GM12873 (cell line): ENCODE data around the gene SNX1.

Source experiments
- TF ChIP-seq, protein P1 (sequence below): IDR thresholded peaks from 2 replicates; pipeline ENCODE4 v1.5.1; 2012; ENCODE audit warnings: low read depth, mild to moderate bottlenecking, moderate library complexity, low read length, control low read depth; ENCODE audit not compliant: insufficient read depth; ENCODE audit errors: missing control alignments

SNX1 gene, protein sequence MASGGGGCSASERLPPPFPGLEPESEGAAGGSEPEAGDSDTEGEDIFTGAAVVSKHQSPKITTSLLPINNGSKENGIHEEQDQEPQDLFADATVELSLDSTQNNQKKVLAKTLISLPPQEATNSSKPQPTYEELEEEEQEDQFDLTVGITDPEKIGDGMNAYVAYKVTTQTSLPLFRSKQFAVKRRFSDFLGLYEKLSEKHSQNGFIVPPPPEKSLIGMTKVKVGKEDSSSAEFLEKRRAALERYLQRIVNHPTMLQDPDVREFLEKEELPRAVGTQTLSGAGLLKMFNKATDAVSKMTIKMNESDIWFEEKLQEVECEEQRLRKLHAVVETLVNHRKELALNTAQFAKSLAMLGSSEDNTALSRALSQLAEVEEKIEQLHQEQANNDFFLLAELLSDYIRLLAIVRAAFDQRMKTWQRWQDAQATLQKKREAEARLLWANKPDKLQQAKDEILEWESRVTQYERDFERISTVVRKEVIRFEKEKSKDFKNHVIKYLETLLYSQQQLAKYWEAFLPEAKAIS

DNA sequence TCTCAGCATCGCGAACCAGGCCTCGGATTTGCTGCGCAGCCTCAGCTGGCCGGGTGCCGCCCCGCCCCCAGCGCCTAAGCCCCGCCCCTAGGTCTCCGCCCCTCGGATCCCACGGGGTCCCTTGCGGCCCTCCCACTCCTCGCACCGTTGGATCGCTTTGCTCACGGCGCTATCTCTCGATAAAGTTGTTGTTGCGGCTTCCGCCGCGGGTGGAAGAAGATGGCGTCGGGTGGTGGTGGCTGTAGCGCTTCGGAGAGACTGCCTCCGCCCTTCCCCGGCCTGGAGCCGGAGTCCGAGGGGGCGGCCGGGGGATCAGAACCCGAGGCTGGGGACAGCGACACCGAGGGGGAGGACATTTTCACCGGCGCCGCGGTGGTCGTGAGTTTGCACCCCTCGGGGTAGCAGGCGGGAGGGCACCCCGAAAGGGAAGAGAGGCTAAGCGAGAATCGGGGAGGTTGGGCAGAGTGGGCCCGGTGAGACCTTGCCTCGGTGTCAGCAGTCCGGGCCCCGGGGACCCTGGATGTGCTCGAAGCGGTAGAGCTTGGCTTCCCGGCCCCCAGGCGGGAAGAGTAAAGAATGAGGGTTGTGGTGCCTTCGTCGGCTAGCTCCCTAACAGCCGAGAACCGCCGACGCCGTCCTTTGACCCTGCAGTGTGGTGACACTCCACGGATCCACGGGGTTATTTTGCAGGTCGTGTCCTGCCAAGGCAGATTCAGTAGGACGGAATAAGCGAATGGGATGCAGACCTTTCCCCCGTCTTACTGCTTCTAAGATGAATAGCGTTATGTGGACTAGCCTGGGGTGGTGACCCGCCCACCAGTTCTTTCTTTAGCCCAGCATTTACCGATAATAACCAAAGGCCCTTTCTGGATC is at the start of gene SNX1:
Gene SNX1, plus strand, starts transcription at position 188 of the 873 bp plus-strand sequence. Its CDS starts 32 bp downstream, at position 220.
- TF ChIP-seq, protein P1, sequence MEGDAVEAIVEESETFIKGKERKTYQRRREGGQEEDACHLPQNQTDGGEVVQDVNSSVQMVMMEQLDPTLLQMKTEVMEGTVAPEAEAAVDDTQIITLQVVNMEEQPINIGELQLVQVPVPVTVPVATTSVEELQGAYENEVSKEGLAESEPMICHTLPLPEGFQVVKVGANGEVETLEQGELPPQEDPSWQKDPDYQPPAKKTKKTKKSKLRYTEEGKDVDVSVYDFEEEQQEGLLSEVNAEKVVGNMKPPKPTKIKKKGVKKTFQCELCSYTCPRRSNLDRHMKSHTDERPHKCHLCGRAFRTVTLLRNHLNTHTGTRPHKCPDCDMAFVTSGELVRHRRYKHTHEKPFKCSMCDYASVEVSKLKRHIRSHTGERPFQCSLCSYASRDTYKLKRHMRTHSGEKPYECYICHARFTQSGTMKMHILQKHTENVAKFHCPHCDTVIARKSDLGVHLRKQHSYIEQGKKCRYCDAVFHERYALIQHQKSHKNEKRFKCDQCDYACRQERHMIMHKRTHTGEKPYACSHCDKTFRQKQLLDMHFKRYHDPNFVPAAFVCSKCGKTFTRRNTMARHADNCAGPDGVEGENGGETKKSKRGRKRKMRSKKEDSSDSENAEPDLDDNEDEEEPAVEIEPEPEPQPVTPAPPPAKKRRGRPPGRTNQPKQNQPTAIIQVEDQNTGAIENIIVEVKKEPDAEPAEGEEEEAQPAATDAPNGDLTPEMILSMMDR, result no peak

DNA sequence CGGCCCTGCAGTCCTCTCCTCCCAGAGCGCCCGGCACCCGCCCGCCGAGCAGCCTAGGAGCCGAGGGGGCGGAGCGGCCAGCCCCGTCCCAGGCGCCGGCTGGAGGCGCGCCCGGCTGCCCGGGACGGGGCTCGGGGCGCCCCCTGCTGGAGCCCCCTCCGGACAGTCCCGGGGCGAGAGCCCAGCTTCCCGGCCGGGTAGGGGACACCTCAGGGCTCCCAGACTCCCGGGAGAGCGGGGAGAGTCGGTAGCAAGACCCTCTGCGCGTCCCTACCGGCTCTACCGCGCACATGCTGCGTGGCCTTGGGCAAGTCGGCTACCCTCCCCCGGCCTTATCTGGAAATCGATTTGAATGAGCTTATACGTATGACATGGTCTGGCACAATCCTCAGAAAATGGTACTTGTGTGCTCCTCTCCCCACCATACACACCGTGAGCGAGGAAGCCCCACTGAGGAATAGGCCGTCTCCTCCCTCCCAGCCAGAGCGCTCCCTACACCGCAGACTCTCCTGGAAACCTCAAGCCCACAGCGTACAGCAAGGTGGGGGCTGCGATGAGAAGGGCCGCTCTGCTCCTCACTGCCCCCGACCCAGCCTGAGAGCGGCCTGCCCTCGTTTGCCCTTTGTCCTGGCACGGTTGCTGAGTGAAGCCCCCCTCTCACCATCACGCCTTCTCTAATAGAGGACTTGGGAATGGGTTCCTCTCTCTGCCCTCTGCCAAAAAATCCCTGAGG is 49.2 kb upstream of the SNX1 start, which contains the start of gene DAPK2:
Gene DAPK2, minus strand, starts transcription at position 65 of the 733 bp plus-strand sequence. CDS start 6,224 bp downstream, outside the sequence.
- TF ChIP-seq, protein P1, result peak; percentile 74

DNA sequence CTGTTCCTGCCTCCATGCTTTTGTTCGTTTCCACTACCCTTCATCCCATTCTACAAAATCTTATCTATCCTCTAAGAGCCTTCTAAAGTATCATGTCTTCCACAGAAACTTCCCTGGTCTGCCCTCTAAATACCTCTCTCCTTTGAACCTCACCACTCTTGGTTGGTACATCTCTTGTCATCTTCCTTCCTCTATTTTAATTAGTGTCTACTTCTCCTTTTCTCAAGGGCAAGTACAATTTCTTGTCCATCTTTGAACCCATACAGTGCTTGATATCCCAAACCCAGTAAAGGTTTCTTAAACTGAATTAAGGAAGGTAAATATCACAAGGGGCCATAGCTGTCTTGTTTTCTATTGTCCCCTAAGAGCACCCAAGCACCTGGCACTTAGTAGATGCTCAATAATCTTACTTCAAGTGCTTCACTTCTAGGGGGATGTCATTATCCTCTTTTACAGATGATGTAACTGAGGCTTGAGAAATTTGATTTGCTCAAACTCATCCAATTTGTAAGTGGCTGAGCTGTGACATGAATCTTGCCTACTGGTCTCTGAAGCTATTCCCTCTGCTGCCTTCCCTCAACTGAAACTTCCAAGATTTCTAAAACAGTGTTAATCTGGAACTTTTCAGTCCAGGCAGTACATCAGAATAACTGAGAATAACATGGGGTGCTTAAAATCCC is 46.9 kb upstream of the SNX1 start:
- TF ChIP-seq, protein P1, result no peak

DNA sequence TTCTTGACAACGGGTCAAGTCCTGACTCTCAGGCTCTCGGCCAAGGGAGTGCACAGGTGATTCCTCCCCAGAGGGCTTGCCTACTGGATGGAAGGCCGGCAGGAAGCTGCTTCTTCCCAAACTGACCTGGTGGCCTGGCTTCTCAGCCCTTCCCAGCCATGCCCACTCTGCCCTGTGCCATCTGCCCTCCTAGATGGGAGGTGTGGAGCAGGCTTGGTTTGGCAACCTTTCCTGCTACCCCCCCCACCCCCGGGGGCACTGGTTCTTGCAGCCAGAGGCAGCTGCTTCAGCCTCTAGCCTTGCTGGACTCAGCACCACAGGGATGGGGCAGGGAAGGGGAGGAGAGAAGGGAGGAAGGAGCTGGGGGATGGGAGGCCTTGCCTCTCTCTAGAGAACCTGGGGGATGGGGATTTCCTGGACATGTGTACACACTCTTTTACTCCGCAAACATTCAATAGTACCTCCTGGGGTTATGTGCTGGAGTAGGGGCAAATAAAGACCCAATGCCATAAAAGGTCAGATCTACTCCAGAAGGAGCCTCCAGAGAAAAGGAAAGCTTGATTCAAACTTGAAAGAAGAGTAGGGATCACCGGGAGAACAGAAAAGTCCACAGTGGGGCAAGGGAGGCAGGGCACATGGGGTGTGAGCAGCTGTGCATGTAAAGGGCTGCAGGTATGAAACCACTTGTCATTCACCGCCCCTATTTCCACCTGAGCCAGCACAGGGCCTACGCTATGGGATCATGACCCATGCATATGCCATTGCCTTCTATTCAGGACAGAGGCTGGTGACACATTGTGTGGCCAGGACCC is 45.3 kb upstream of the SNX1 start:
- TF ChIP-seq, protein P1, result no peak

DNA sequence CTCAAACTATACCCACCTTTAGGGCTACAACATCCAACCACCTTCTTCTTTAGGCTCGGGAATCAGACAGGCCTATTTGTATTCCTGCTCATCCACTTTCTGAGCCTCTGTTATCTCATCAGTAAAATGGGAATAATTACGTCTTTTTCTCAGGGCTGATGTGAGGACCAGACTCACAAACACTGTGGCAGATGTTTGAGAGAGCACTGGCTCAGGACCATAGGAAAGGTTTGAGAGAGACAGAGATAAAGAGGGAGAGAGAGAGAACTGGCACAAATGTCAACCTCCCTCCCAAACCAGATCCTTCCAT is 44.7 kb upstream of the SNX1 start:
- TF ChIP-seq, protein P1, result no peak
